ENCODE data around the gene CD59. TPM values are rescaled to one million over a fixed set of nuclear protein-coding genes. Genes with fewer than 3 reads are reported as not detected.

CD59 gene
- total RNA-seq, 2 experiments from 2014 or later, result 26.4 to 27.4 TPM

DNA sequence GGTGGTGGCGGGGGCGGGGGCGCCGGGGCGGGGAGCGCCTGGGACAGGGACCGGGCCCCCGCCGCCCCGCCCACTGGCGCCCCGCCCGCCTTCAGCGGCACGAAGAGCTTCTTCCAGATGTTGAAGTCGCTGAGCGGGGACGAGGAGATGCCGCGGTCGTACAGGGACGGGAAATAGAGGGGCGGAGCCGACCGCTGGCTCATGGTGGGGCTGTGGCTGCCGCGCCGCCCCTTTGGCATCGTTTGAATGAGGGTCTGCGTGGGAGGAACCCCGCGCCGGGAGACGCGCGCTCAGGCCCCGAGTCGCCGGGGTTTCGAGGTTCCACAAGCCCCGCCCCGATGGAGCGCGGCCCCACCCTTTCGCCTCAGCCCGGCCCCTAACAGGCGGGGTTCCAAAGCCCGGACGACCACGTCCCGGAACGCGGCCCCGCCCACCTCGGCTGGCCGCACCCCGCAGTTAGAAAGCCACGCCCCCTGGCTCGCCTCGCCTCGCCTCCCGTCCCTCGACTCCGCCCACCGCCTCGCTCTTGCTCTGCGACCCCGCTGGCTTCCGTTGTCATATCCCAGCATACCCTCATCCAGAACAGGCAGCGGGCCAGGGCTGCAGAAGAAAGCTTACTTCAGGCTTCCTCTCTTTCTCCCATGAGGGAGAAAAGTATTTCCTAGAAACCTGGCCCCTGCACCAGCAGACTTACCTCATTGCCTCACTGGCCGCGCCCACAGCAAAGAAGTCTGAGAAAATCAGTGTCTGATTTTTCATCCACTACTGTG lies 35.5 kb downstream of the CD59 start, which contains the start of gene C11orf91:
Gene C11orf91, minus strand, starts transcription at position 325 of the 770 bp plus-strand sequence. Its CDS starts 86 bp downstream, at position 239.
- ChIA-PET POLR2A (interaction anchor here (0.6 to 0.8 kb wide), 2 partner anchors 42 to 1217 kb away, joined by 3 read pairs; no protein-coding TSS in a partner anchor), CTCF (interaction anchor here (1.1 kb wide), 1 partner anchor 15 kb away, joined by 4 read pairs; no protein-coding TSS in a partner anchor)

DNA sequence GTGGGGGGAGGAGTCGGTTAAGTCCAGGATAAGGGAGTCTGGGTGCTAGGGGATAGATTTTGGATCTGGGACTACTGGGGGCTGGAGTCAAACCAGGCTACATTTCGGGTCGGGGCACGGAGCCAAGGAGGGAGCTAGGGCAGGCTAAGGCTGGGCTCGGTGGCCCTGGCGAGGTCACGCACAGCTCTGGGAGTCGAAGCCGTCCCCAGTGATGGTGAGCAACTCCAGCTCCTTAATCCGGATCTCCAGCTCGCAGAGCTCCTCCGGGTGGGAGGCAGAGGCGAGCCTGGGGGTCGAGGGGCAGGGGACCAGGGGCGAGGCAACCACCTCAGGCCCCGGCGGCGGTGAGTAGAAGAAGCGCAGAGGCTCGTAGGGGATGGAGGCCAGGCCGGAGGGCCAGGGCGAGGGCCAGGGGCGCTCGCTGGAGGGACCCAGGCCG lies 36.1 kb downstream of the CD59 start:
- ChIA-PET CTCF (no interaction called here), POLR2A (no interaction called here)

DNA sequence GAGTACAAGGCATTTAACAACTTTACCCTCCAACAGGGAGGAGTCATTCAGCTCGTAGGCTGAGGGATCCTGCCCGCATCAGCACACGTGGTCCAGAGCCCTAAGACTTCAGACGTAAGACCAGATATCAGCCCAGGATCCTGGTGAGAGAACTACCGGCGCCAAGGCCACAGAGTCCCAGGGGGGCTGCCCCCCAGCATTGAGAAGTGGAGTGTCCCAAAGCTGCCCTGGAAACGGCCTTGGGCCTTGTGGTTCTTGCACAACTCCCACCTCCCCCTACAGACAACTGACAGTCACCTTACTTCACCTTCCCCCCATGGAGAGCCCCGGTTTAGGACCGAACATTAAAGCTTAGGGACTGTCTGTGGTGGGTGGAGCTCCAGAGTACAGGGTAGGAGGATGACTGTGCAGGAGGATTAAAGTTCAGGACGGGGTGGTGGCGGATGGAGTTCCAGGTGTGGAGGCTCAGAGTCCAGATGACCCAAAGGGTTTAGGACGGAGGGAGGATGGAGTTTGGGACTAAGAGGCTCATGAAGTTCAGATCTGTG lies 36.6 kb downstream of the CD59 start:
- ChIA-PET POLR2A (no interaction called here), CTCF (no interaction called here)

DNA sequence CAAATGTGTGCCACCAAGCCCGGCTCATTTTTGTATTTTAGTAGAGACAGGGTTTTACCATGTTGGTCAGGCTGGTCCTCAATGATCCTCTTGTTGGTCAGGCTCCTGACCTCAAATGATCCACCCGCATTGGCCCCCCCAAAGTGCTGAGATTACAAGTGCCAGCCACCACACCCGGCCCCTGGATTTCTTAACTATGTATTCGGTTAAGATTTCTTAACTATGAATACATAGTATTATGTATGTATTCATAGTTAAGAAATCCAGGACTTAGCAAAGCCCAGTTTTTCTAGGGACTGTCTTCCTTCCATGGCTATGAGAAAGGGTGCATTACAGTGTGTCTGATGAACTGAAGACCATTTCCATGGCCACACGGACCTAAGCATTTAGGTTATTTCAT lies 37.3 kb downstream of the CD59 start:
- ChIA-PET POLR2A (no interaction called here), CTCF (no interaction called here)

- POLR2A ChIA-PET, result no interaction called here
- CTCF ChIA-PET, result no interaction called here
Observed at GRCh38 chr11:33697997-33698396, 38.2 kb downstream of the CD59 start.

DNA sequence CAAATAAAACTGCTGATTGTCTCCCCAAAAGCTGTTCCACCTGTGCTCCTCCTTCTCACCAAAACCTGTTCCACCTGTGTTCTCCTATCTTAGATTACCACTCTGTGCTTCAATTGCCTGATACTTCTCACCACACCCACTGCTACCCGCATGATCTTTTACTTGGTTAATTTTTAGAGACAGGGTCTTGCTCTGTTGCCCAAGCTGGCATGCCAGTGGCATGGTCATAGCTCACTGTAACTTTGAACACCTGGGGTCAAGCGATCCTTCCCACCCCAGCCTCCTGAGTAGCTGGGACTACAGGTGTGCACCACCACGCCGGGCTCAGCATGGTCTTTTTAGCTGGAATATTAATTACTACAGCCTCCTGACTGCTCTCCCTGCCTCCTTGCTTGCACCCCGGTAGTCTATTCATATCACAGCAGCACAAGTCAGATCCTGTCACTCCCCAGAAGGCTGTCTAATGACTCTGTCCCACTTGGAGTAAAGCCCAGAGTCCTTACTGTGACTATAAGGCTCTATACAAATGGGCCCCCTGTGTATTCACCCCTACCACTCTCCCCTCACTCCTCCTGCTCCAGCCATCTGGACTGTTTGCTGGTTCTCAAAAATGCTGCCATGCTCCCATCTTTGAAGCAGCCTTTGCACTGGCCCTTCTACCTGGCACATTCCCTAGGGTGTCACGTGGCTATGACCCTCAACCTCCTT lies 39.1 kb downstream of the CD59 start:
- CTCF ChIA-PET, result no interaction called here
- POLR2A ChIA-PET, result no interaction called here

GRCh38 chr11:33696411-33696810 lies 39.8 kb downstream of the CD59 start:
- ChIA-PET CTCF (no interaction called here), POLR2A (no interaction called here)

- CTCF ChIA-PET, result no interaction called here
- POLR2A ChIA-PET, result no interaction called here
Observed at GRCh38 chr11:33695051-33695566, 41.1 kb downstream of the CD59 start.

DNA sequence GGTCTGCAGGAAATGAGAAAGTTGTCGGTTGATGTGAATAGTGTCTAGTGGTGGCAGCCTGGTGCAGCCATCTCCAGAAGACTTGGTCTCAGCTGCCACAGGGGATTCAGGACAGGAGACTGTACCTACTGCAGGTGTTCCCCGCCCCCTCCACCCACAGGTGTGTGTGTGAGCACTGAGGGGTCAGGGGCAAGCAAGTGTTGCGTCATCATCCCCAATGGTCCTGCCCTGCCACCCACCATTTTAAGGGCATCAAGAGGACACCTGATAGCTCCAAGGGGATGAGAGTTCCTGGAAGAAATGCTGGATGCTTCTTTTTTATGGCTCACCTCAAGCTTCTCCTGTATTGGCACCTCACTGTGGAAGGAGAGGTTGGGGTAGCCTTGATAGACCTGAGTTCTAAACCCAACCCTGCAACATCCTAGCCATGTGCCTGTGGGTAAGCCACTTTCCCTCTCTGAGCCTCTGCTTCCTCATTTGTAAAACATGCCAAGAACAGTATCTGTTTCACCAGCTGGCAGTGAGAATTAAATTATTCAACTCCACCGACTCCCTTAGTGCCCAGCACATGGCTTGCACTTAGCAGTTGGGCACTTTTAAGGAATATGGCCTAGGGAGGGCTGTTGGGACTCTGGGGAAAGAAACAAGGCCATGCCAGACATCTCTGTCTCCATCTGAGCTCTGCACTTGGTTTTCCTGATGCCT lies 41.7 kb downstream of the CD59 start:
- ChIA-PET POLR2A (no interaction called here), CTCF (no interaction called here)

DNA sequence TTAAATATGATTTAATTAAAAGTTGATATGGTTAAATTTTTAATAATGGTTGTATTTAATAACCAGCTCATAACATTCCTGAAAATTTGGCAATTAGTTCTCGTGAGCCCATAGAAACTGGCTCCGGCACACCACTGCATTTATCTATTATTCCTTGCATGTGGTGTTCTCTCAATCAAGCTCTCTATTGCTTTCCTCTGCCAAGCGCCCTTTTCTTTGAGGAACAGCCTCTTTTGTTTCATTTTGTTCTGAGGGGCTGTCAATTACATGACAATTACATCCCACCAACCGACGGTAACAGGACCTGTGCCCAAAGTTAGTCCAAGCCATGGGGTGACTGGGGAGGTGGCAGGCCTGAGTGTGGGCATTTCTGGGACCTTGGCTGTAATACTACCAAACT lies 43.7 kb downstream of the CD59 start:
- CTCF ChIA-PET, result no interaction called here
- POLR2A ChIA-PET, result no interaction called here

GRCh38 chr11:33692013-33692504 lies 44.2 kb downstream of the CD59 start:
- CTCF ChIA-PET, result no interaction called here
- POLR2A ChIA-PET, result no interaction called here

DNA sequence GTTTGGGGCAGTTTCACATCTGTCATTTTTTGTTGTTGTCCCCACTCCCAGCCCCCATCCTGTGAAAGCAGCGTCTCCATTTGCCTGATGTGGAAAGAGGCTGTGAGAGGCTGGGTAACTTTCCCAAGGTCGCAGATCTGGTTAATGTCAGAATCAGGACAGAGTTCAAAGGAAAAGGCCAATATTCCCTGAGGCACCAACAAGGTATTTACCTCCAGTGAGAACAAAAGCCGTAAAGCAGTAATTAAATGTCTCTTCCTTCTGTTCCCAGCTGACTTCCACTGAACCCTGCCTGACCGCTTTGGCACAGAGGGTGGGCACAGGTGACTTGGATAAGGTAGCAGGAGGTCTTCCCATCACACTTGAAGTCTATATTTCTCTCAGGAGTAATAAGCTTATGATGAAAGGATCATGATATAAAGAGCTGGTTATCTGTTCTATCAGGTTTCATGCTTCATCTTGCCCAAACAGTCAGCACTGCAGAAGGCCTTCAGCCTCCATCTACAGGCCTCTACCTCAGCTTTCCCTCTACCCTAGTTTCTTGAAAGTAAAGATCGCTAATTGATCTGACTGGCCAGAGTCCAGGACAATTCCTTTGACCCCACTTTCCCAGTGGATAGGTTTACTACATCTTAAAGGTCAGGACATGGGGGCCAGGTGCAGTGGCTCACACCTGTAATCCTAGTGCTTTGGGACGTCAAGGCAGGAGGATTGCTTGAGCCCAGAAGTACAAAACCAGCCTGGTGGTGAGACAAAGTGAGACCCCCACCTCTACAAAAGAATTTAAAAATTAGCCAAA lies 45.0 kb downstream of the CD59 start:
- ChIA-PET CTCF (no interaction called here), POLR2A (no interaction called here)

GRCh38 chr11:33690290-33691065 lies 45.7 kb downstream of the CD59 start:
- CTCF ChIA-PET, result interaction anchor here (0.6 kb wide), 1 partner anchor 251 kb away, joined by 3 read pairs; no protein-coding TSS in a partner anchor
- POLR2A ChIA-PET, result interaction anchor here (1.3 kb wide), 1 partner anchor 20 kb away, joined by 3 read pairs; no protein-coding TSS in a partner anchor

GRCh38 chr11:33689501-33689900 lies 46.7 kb downstream of the CD59 start:
- ChIA-PET CTCF (interaction anchor here (0.6 to 1.0 kb wide), 3 partner anchors 19 to 326 kb away, joined by 3 read pairs; no protein-coding TSS in a partner anchor), POLR2A (interaction anchor here (1.3 kb wide), 1 partner anchor 19 kb away, joined by 3 read pairs; no protein-coding TSS in a partner anchor)

GRCh38 chr11:33689085-33689484 lies 47.1 kb downstream of the CD59 start:
- POLR2A ChIA-PET, result interaction anchor here (1.3 kb wide), 1 partner anchor 18 kb away, joined by 3 read pairs; no protein-coding TSS in a partner anchor
- CTCF ChIA-PET, result interaction anchor here (0.9 to 1.0 kb wide), 2 partner anchors 18 to 326 kb away, joined by 3 read pairs; no protein-coding TSS in a partner anchor

DNA sequence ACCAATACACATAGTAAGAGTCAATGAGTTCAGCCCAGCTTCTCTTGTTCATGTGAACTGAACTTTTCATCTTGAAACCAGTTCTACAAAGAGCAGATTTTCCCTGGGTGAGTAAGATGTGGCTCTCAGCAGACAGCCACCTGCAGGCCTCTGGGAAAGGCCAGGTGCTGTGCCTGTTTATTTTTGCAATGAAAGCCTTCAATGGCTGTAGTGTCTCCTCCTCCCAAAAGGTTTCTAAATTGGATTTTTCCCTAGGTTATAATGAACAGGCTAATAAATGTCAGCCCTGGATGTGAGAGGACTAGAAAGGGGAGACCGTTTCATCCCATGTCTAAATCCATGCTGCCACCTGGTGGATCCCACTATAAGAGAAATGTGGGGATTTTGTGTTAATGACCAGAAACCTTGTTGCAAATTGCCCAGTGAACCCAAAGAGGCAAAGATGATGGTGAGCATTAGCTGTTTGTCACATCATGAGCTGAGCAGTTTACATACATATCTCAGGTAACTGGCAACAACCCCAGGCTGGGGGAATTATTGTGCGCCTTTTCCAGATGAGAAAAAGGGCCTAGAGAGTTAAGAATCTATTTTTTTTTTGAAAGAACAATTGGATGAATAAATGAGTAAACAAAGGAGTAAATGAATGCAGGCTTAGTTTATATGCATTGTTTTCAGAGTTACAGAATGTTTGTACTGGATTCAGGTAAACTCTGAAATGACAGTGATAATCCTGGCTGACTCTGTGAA lies 48.3 kb downstream of the CD59 start:
- POLR2A ChIA-PET, result no interaction called here
- CTCF ChIA-PET, result no interaction called here

- POLR2A ChIA-PET, result no interaction called here
- CTCF ChIA-PET, result no interaction called here
Observed at GRCh38 chr11:33685082-33685481, 51.1 kb downstream of the CD59 start.
